GM12878 (cell line): ENCODE results near the gene HDAC2. TPM values are rescaled to one million over a fixed set of nuclear protein-coding genes. Genes with fewer than 3 reads are reported as not detected.

ENCODE experiments used
- ATAC-seq: fragments of 200-7000 bp; cut with Tn5 transposase; 3 replicates; pipeline ENCODE4 v1.9.1; 2020; ENCODE audit warnings: mild to moderate bottlenecking, moderate library complexity
- BruUV-seq: library from RNA; stranded (reverse); fragments of 400-500 nt; replicated peaks from 2 replicates; lab custom pipeline; 2021; lab: Mats Ljungman, UMichigan
- CTCF ChIA-PET: fragments of 300-600 bp; sonication (Branson Sonifier 250); formaldehyde crosslinking; extraction: SDS; loops from one replicate; lab custom pipeline; 2021; ENCODE audit warnings: inconsistent platforms; lab: Yijun Ruan, JAX
- POLR2A ChIA-PET: fragments of 350-600 bp; formaldehyde crosslinking; extraction: SDS; loops from one replicate; lab custom pipeline; 2021; ENCODE audit warnings: inconsistent platforms; lab: Charles Lee
- RAD21 ChIA-PET: fragments of 300-600 bp; sonication (Branson Sonifier 250); formaldehyde crosslinking; loops from one replicate; lab custom pipeline; 2023; ENCODE audit warnings: antibody characterized with exemption; ENCODE audit not compliant: unreplicated experiment; lab: Charles Lee
- SMC1A ChIA-PET: fragments of 300-600 bp; sonication (Branson Sonifier 250); formaldehyde crosslinking; loops from one replicate; lab custom pipeline; 2023; ENCODE audit not compliant: unreplicated experiment, uncharacterized antibody; lab: Charles Lee
- DNase-seq: peaks from one replicate; pipeline ENCODE4 v3.0.0-alpha.2; 2011; ENCODE audit warnings: low read depth, low spot score
- FAIRE-seq: peaks from 3 replicates; lab custom pipeline; 2011; peaks lifted over from hg19 to GRCh38; lab: Jason Lieb, UNC
- H2AFZ ChIP-seq: 2 replicates; pipeline ENCODE4 v1.6.0; 2011; ENCODE audit warnings: low read depth, low read length, control low read depth; ENCODE audit not compliant: control insufficient read depth
- H3K27ac ChIP-seq: 2 replicates; pipeline ENCODE4 v1.5.1; 2011; ENCODE audit warnings: control low read depth; ENCODE audit not compliant: control insufficient read depth, insufficient read depth
- H3K27me3 ChIP-seq, 2 experiments: replicated peaks in 1 of 2; 2 replicates each; pipeline versions ENCODE4 v1.6.0 to v1.6.1; 2011; ENCODE audit warnings: low read length in 1 of 2; ENCODE audit not compliant: control insufficient read depth in 2 of 2, insufficient read depth in 2 of 2
- H3K36me3 ChIP-seq, 2 experiments: 2 replicates each; pipeline ENCODE4 v1.5.1; 2011; ENCODE audit warnings: low read length in 1 of 2; ENCODE audit not compliant: control insufficient read depth in 2 of 2, insufficient read depth in 2 of 2
- H3K4me1 ChIP-seq: 2 replicates; pipeline ENCODE4 v1.6.1; 2011; ENCODE audit warnings: mild to moderate bottlenecking, low read length, moderate library complexity, mixed read lengths; ENCODE audit not compliant: control insufficient read depth, insufficient read depth
- H3K4me2 ChIP-seq: 2 replicates; pipeline ENCODE4 v1.6.0; 2011; ENCODE audit warnings: control low read depth; ENCODE audit not compliant: control insufficient read depth, insufficient read depth
- H3K4me3 ChIP-seq: fragments of 200-600 bp; sonication (generic); 2 replicates; pipeline ENCODE4 v1.5.1; 2016
- H3K79me2 ChIP-seq: 2 replicates; pipeline ENCODE4 v1.6.0; 2011; ENCODE audit warnings: low read length; ENCODE audit not compliant: control insufficient read depth, insufficient read depth
- H3K9ac ChIP-seq: 2 replicates; pipeline ENCODE4 v1.8.0; 2011; ENCODE audit warnings: low read length, control low read depth, mixed read lengths; ENCODE audit not compliant: control insufficient read depth, insufficient read depth
- H3K9me3 ChIP-seq: replicated peaks from 3 replicates; pipeline ENCODE4 v1.5.1; 2011; ENCODE audit warnings: mild to moderate bottlenecking, low read length; ENCODE audit not compliant: control insufficient read depth, insufficient read depth
- H4K20me1 ChIP-seq: 2 replicates; pipeline ENCODE4 v1.6.0; 2011; ENCODE audit not compliant: control insufficient read depth, insufficient read depth
- JUND ChIP-seq: IDR thresholded peaks from 2 replicates; pipeline ENCODE4 v1.6.1; 2012; ENCODE audit warnings: low read depth, mild to moderate bottlenecking, low read length, improper control_type of control experiment, moderate library complexity
- SMARCA5 ChIP-seq: fragments of 450-650 bp; IDR thresholded peaks from 2 replicates; pipeline ENCODE4 v1.6.1; 2017; ENCODE audit warnings: mild to moderate bottlenecking
- TCF12 ChIP-seq: IDR thresholded peaks from 2 replicates; pipeline ENCODE4 v1.6.1; 2011; ENCODE audit warnings: low read depth, mild to moderate bottlenecking, low read length
- WGBS: methylation state at CpG from one replicate; pipeline ENCODE4 v1.1.6; 2016; ENCODE audit warnings: low lambda C conversion rate; ENCODE audit not compliant: insufficient replicate concordance, insufficient coverage; ENCODE audit errors: missing lambda C conversion rate; 5-methylcytosine and 5-hydroxymethylcytosine counted together
- in situ Hi-C: fragments of 300-500 bp; cut with MboI; formaldehyde crosslinking; loops from 9 replicates; pipeline ENCODE4 v1.14.3; 2018; ENCODE audit warnings: mixed read lengths
- intact Hi-C: fragments of 100-400 bp; cut with micrococcal nuclease; formaldehyde crosslinking; loops from one replicate; pipeline ENCODE4 v1.14.2; 2022; ENCODE audit not compliant: unreplicated experiment
- polyA plus RNA-seq, 11 experiments: library from polyadenylated mRNA; depleted of rRNA in 4 of 11; unstranded in 6 of 11; stranded (reverse) in 5 of 11; fragments of >200 nt; fragmentation: Nextera tagmentation in 4 of 11; fragmentation: Illumina TruSeq in 1 of 11; extraction: Ambion mirVana in 4 of 11; extraction: Trizol in 1 of 11; gene quantifications; 1 replicate in 1 of 11; 2 replicates in 10 of 11; pipeline versions ENCODE4 v1.2.1 to v1.2.3, GENCODE V29; 2011 to 2016; ENCODE audit warnings: inconsistent platforms in 2 of 11, missing spikeins in 2 of 11, low read depth in 1 of 11
- total RNA-seq, 4 experiments: library from RNA; depleted of rRNA in 3 of 4; stranded (reverse); fragments of >200 nt in 3 of 4; fragmentation: Illumina TruSeq in 1 of 4; extraction: Trizol in 1 of 4; gene quantifications; 2 replicates each; pipeline versions ENCODE4 v1.2.1 to v1.2.3, GENCODE V29; 2013 to 2021

The HDAC2 gene
- total and polyA plus RNA-seq, 10 of the 15 experiments (the other 5 are each of a cell fraction or from before 2014, with no cell fraction given) = 40.4 to 210 (median 114) TPM

GRCh38 chr6:113944701-113945100 is 26.2 kb downstream of the HDAC2 start:
- Histone ChIP-seq H3K27ac (no peak overlapping the region), H3K79me2 (no peaks in the 10 kb centered on the region), H3K36me3 (peaks cover 0 to 13% of the 10 kb centered on the region in 2 experiments; a peak in 2 of 4 replicates), H2AFZ (no peak overlapping the region), H3K9ac (no peak overlapping the region), H3K27me3 (no peaks in the 10 kb centered on the region), H3K4me2 (no peak overlapping the region), H3K4me3 (no peak overlapping the region), H3K4me1 (no peaks in the 10 kb centered on the region), H4K20me1 (no peaks in the 10 kb centered on the region), H3K9me3 (no peaks in the 10 kb centered on the region)
- intact Hi-C loops = no loop called here
- POLR2A ChIA-PET = interaction anchor here (0.7 kb wide), 2 partner anchors 215 to 359 kb away, joined by 3 to 5 read pairs; no protein-coding TSS in a partner anchor
- no peak for ATAC-seq
- no peak for DNase-seq
- RAD21 ChIA-PET = interaction anchor here (1.1 kb wide), 1 partner anchor 8 kb away, joined by 3 read pairs; no protein-coding TSS in a partner anchor
- no peak for TF ChIP-seq SMARCA5
- no peak for TF ChIP-seq TCF12
- SMC1A ChIA-PET = interaction anchor here (1.1 to 1.5 kb wide), 2 partner anchors 14 to 37 kb away, joined by 3 to 6 read pairs; no protein-coding TSS in a partner anchor
- no TSS peak for BruUV-seq
- WGBS = 98% methylated on average over 2 of the region's 2 CpGs
- in situ Hi-C loops = no loop called here
- no peak for FAIRE-seq
- CTCF ChIA-PET = no interaction called here

GRCh38 chr6:113939825-113940224 is 31.1 kb downstream of the HDAC2 start:
- intact Hi-C loops = no loop called here
- ChIA-PET SMC1A (interaction anchor here (0.9 to 1.1 kb wide), 2 partner anchors 11 to 41 kb away, joined by 3 to 4 read pairs; no protein-coding TSS in a partner anchor), RAD21 (no interaction called here), POLR2A (no interaction called here), CTCF (interaction anchor here (1.3 to 5.0 kb wide), 2 partner anchors 11 to 20 kb away, joined by 3 to 25 read pairs; no protein-coding TSS in a partner anchor)
- Histone ChIP-seq H3K27ac (no peak overlapping the region), H3K9me3 (no peaks in the 10 kb centered on the region), H4K20me1 (no peaks in the 10 kb centered on the region), H3K4me2 (no peak overlapping the region), H3K79me2 (no peaks in the 10 kb centered on the region), H3K4me3 (no peak overlapping the region), H3K9ac (no peak overlapping the region), H3K4me1 (no peaks in the 10 kb centered on the region), H3K27me3 (no peaks in the 10 kb centered on the region), H3K36me3 (peaks cover 1 to 7% of the 10 kb centered on the region in 2 experiments; a peak in 2 of 4 replicates), H2AFZ (no peak overlapping the region)
- no peak for DNase-seq
- no peak for FAIRE-seq
- in situ Hi-C loops = no loop called here
- ATAC-seq = no peak
- BruUV-seq = no TSS peak
- no peak for TF ChIP-seq JUND
